Bronchial smooth muscle cell (primary cell): ENCODE data around the gene DIP2A. TPM values are rescaled to one million over a fixed set of nuclear protein-coding genes. Genes with fewer than 3 reads are reported as not detected.

ENCODE experiments used
- total RNA-seq: library from RNA; depleted of rRNA; stranded (reverse); fragments of >200 nt; gene quantifications from 2 replicates; pipeline ENCODE4 v1.2.1, GENCODE V29; 2014

The DIP2A gene
- 22.4 and 24.7 TPM in 2 replicates for total RNA-seq

GRCh38 chr21:46458315-46459023, at the start of gene DIP2A:
Gene DIP2A, plus strand, starts transcription at chr21:46458891. Its CDS starts 241 bp downstream, at chr21:46459132.

GRCh38 chr21:46604975-46605766, 146.5 kb downstream of the DIP2A start, which contains the start of gene S100B:
Gene S100B, minus strand, starts transcription at chr21:46605082. Its CDS starts 2,667 bp downstream, at chr21:46602415.

Other genes with a start within 250 kb of the DIP2A start
- 111 and 122 TPM in 2 replicates for gene LSS, start 230.1 kb upstream of the DIP2A start, total RNA-seq
- gene MCM3AP, start 173.3 kb upstream of the DIP2A start, total RNA-seq, result 64.1 and 68.7 TPM in 2 replicates
- 18.8 TPM in 2 replicates for gene YBEY, start 172.5 kb upstream of the DIP2A start, total RNA-seq
- gene C21orf58, start 135.0 kb upstream of the DIP2A start, total RNA-seq, result 1.8 and 1.9 TPM in 2 replicates
- gene PCNT, start 134.7 kb upstream of the DIP2A start, total RNA-seq, result 16.1 and 19.9 TPM in 2 replicates
- gene S100B, start 146.2 kb downstream of the DIP2A start, total RNA-seq, result not detected in 2 replicates
- gene PRMT2, start 176.8 kb downstream of the DIP2A start, total RNA-seq, result 176 and 206 TPM in 2 replicates